ENCODE results near the gene CARHSP1.

GRCh38 chr16:8868416-8869211 lies at the start of gene CARHSP1:
- no peak for TF ChIP-seq ZNF792 (tag by site-specific recombination; IDR thresholded peaks at IDR 0.05)
- no peak for TF ChIP-seq ATF2 (tag by site-specific recombination; IDR thresholded peaks at IDR 0.05; ENCODE audit: low read depth)
- TF ChIP-seq YY1 (tag by site-specific recombination; IDR thresholded peaks at IDR 0.05), result no peak
- TF ChIP-seq CTCF (tag by site-specific recombination; IDR thresholded peaks at IDR 0.05), result no peak
- no peak for TF ChIP-seq ZNF292 (tag by site-specific recombination; IDR thresholded peaks at IDR 0.05; ENCODE audit: borderline replicate concordance, low read depth)
